WI38 (cell line): Measurements from ENCODE around the gene CT45A7.
"Not testable (repeated sequence)": the region's sequence is repeated elsewhere in the genome, so short reads cannot be mapped to it uniquely, and the experiment has no call there.

Experiments used
- H3K4me3 ChIP-seq: 2 replicates; pipeline ENCODE4 v1.5.1; 2011; ENCODE audit warnings: low read depth, mild to moderate bottlenecking, control low read depth, low read length

CT45A7 gene, protein sequence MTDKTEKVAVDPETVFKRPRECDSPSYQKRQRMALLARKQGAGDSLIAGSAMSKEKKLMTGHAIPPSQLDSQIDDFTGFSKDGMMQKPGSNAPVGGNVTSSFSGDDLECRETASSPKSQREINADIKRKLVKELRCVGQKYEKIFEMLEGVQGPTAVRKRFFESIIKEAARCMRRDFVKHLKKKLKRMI

DNA sequence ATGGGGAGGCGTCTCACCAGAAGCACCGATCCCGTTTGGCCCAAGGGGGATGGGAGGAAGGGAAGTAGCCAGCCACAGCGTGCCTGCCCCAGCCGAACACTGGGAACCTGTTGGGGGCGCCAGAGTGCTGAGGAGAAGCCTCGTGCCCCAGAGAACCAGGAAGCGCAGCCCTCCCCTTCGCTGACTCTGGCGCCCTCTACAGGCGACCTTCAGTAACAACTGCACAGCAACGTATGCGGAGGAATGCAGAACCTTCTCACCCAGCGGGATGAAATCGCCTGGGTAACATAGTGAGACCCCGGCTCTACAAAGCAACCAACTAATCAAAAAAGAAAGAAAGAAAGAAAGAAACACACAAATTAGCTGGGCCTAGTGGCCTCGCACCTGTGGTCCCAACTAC, at the start of gene CT45A7:
TSS of gene CT45A7 (minus strand) at position 101 of the 400 bp plus-strand sequence. CDS start 3,747 bp downstream, outside the sequence.
- H3K4me3 ChIP-seq: not testable (repeated sequence)

DNA sequence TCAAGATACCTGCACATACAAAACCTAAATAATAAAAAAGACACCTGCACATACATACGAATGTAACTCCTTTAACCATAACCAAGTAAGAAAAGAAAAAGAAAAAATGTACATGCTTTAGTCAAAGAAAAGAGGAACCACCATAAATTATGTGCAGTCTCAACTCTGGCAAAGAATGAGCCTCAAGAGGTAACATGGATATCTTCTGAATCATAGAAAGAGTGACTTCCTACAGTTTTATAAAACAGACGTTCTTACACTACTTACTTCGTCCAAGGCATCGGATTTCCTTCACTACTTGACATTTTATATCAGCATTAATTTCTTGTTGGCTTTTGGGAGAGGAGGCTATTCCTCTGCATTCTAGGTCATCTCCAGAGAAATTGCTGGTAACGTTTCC, 45.7 kb upstream of the CT45A7 start:
- not testable (repeated sequence) for H3K4me3 ChIP-seq

DNA sequence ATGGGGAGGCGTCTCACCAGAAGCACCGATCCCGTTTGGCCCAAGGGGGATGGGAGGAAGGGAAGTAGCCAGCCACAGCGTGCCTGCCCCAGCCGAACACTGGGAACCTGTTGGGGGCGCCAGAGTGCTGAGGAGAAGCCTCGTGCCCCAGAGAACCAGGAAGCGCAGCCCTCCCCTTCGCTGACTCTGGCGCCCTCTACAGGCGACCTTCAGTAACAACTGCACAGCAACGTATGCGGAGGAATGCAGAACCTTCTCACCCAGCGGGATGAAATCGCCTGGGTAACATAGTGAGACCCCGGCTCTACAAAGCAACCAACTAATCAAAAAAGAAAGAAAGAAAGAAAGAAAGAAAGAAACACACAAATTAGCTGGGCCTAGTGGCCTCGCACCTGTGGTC, 34.6 kb upstream of the CT45A7 start, which contains the start of gene CT45A9:
TSS of gene CT45A9 (minus strand) at position 101 of the 400 bp plus-strand sequence. CDS start 3,751 bp downstream, outside the sequence.
- not testable (repeated sequence) for H3K4me3 ChIP-seq

DNA sequence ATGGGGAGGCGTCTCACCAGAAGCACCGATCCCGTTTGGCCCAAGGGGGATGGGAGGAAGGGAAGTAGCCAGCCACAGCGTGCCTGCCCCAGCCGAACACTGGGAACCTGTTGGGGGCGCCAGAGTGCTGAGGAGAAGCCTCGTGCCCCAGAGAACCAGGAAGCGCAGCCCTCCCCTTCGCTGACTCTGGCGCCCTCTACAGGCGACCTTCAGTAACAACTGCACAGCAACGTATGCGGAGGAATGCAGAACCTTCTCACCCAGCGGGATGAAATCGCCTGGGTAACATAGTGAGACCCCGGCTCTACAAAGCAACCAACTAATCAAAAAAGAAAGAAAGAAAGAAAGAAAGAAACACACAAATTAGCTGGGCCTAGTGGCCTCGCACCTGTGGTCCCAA, 17.4 kb upstream of the CT45A7 start, which contains the start of gene CT45A8:
TSS of gene CT45A8 (minus strand) at position 101 of the 400 bp plus-strand sequence. CDS start 3,755 bp downstream, outside the sequence.
- not testable (repeated sequence) for H3K4me3 ChIP-seq

DNA sequence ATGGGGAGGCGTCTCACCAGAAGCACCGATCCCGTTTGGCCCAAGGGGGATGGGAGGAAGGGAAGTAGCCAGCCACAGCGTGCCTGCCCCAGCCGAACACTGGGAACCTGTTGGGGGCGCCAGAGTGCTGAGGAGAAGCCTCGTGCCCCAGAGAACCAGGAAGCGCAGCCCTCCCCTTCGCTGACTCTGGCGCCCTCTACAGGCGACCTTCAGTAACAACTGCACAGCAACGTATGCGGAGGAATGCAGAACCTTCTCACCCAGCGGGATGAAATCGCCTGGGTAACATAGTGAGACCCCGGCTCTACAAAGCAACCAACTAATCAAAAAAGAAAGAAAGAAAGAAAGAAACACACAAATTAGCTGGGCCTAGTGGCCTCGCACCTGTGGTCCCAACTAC, 17.2 kb downstream of the CT45A7 start, which contains the start of gene CT45A2:
TSS of gene CT45A2 (minus strand) at position 101 of the 400 bp plus-strand sequence. CDS start 3,747 bp downstream, outside the sequence.
- not testable (repeated sequence) for H3K4me3 ChIP-seq

DNA sequence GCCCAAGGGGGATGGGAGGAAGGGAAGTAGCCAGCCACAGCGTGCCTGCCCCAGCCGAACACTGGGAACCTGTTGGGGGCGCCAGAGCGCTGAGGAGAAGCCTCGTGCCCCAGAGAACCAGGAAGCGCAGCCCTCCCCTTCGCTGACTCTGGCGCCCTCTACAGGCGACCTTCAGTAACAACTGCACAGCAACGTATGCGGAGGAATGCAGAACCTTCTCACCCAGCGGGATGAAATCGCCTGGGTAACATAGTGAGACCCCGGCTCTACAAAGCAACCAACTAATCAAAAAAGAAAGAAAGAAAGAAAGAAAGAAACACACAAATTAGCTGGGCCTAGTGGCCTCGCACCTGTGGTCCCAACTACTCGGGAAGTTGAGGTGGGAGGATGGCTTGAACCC, 34.4 kb downstream of the CT45A7 start, which contains the start of gene CT45A6:
TSS of gene CT45A6 (minus strand) at position 101 of the 400 bp plus-strand sequence. CDS start 3,794 bp downstream, outside the sequence.
- H3K4me3 ChIP-seq: not testable (repeated sequence)

DNA sequence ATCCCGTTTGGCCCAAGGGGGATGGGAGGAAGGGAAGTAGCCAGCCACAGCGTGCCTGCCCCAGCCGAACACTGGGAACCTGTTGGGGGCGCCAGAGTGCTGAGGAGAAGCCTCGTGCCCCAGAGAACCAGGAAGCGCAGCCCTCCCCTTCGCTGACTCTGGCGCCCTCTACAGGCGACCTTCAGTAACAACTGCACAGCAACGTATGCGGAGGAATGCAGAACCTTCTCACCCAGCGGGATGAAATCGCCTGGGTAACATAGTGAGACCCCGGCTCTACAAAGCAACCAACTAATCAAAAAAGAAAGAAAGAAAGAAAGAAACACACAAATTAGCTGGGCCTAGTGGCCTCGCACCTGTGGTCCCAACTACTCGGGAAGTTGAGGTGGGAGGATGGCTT, 51.7 kb downstream of the CT45A7 start, which contains the start of gene CT45A5:
TSS of gene CT45A5 (minus strand) at position 101 of the 400 bp plus-strand sequence. CDS start 3,774 bp downstream, outside the sequence.
- not testable (repeated sequence) for H3K4me3 ChIP-seq
